ENCODE measurements around the gene TRIM37. TPM values are rescaled to one million over a fixed set of nuclear protein-coding genes. Genes with fewer than 3 reads are reported as not detected.

Gene TRIM37
- polyA plus RNA-seq, 3 donors, result 4.0 to 15.5 (median 10.2) TPM

Other genes with a start within 250 kb of the TRIM37 start
- gene SKA2, start 48.3 kb upstream of the TRIM37 start, polyA plus RNA-seq, result 10 to 100 TPM; 11.1 to 52.6 (median 19.4) TPM
- 1 to 10 TPM in 1 of 3 donors, under 1 TPM in 2; 0.36 to 1.9 (median 0.94) TPM for gene PRR11, start 48.9 kb upstream of the TRIM37 start, polyA plus RNA-seq
- 1 to 10 TPM; 2.1 to 5.7 (median 5.0) TPM for gene SMG8, start 103.2 kb upstream of the TRIM37 start, polyA plus RNA-seq
- 1 to 10 TPM in 1 of 3 donors, under 1 TPM in 1, not detected in 1; 0.46 to 1.0 TPM for gene GDPD1, start 113.6 kb upstream of the TRIM37 start, polyA plus RNA-seq
- gene YPEL2, start 224.8 kb upstream of the TRIM37 start, polyA plus RNA-seq, result 10 to 100 TPM in 2 of 3 donors, 1 to 10 TPM in 1; 6.0 to 22.8 (median 18.6) TPM